ENCODE measurements around the gene PANK1.
"Not testable (repeated sequence)": the region's sequence is repeated elsewhere in the genome, so short reads cannot be mapped to it uniquely, and the experiment has no call there.

PANK1 gene

DNA sequence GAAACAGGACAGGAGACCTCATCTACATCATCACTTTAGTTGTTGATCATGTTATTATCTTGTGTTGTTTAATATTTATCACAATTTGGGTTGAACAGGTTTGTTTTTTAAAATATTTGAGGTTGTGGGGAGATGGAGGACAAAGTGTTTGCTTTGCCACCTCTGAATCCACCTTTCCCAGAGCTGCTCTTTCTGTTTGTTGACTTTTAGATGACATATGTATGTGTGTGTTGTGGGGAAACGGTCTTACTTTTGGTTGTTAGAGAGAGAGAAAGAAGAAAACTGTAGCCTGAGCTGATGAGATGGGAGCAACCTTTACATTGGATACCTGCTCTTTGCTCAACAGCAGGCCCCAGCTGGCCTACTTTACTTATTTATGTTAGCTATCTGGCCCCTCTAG is 90.6 kb downstream of the PANK1 start:
- TF ChIP-seq CTCF (IDR thresholded peaks at IDR 0.05; ENCODE audit: borderline replicate concordance, insufficient read depth, low read depth, low read length): no peak
- no peak overlapping the region for H3K4me3 ChIP-seq (ENCODE audit: low read depth, low read length)

DNA sequence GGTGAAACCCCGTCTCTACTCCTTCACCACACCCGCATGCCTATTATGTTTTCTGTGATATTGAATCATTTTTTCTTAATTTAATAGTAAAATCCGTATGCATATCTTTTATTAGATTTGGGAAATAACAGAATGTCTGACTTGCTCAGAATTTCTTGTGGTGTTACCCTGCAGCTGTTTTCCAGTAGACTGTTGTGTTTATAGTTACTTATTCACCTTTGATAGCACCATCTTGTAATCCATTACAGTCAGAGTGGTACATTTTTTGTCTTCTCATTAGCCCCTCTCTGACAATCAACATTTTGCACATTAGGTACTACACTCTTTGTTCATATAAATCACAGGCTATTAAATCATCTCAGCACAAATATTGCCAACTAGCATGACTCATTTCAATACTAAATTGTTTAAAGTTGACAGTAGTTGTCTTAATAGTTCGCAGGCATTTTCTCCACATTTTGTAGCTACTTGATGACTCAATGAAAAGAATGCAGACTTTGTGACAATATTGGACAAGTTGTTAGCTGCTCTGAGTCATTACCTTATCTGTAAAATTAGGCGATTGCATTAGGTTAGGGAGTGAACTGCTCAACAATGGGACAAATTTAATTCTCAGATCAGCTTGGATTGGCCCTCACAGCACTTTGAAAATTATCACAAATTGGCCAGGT is 91.8 kb downstream of the PANK1 start:
- H3K4me3 ChIP-seq (ENCODE audit: low read depth, low read length): no peak overlapping the region
- no peak for TF ChIP-seq CTCF (IDR thresholded peaks at IDR 0.05; ENCODE audit: borderline replicate concordance, insufficient read depth, low read depth, low read length)

GRCh38 chr10:89552213-89552612 is 92.8 kb downstream of the PANK1 start:
- no peak for TF ChIP-seq CTCF (IDR thresholded peaks at IDR 0.05; ENCODE audit: borderline replicate concordance, insufficient read depth, low read depth, low read length)

DNA sequence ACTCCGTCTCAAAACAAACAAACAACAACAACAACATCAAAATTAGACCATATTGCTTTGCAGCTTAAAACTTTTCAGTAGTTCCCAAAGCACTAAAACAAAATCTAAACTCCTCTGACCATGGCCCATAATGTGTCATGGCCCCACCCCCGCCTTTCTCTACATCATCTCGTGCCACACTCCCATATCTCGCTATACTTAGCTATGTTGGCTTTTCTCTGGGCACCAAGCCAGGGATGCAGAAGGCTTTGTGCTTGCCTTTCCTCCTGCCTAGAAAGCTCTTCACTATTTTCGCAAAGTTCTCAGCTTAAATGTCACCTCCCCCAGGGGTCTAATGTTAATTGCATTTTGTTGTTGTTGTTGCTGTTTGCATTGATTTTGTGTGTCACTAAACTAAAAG is 94.5 kb downstream of the PANK1 start:
- no peak overlapping the region for H3K4me3 ChIP-seq (ENCODE audit: low read depth, low read length)
- TF ChIP-seq CTCF (IDR thresholded peaks at IDR 0.05; ENCODE audit: borderline replicate concordance, insufficient read depth, low read depth, low read length): no peak

More at GRCh38 chr10:89552213-89552612, 92.8 kb downstream of the PANK1 start:
- H3K4me3 ChIP-seq (ENCODE audit: low read depth, low read length): no peak overlapping the region

DNA sequence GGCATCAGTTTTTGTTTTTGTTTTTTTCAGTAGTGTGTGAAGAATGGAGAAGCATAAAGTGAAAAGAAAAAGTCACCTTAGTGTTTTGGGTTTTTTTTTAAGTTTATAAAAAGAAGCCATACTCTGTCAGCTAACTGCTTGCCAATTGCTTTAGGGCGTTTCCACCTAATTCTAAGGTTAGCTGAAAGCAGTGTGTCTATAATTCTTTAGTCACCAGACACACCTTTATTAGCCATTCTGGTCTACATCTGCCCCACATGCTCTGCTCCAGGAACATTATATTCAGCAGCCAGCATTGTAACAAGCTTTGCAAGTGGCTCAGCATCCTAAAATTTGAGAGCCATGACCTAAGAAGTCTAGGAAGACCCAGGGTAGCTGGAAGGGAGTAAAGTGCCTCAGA is 95.5 kb downstream of the PANK1 start:
- H3K4me3 ChIP-seq (ENCODE audit: low read depth, low read length): no peak overlapping the region
- no peak for TF ChIP-seq CTCF (IDR thresholded peaks at IDR 0.05; ENCODE audit: borderline replicate concordance, insufficient read depth, low read depth, low read length)

- no peak for TF ChIP-seq CTCF (IDR thresholded peaks at IDR 0.05; ENCODE audit: borderline replicate concordance, insufficient read depth, low read depth, low read length)
- H3K4me3 ChIP-seq (ENCODE audit: low read depth, low read length): no peak overlapping the region
Observed at GRCh38 chr10:89548673-89549072, 96.4 kb downstream of the PANK1 start.

DNA sequence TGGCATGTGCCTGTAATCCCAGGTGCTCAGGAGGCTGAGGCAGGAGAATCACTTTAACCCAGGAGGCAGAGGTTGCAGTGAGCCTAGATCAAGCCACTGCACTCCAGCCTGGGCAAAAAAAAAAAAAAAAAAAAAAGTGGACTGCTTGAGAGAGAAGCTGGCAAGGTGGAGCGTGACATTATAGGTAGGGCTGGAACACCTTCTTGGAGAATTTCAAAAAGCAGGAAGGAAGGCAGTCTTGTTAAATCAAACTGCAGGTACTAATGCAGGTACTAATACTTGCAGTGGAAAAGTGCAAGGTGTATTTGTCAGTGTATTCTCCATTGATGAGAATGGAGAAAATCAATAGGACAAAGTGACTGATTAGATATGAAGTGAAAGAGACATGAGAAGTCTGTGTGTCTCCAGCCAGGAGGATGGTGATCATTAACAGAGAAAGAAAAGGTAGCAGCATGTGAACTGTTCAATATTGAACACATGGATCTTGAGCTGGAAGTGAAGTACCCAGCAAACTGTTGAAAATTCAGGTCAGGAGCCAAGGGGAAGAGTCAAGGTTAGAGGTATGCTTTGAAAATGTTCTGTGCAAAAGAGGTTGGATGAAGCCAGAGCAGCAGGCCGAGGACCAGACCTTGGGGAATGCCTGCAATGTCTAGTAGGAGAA is 97.1 kb downstream of the PANK1 start:
- H3K4me3 ChIP-seq (ENCODE audit: low read depth, low read length): no peak overlapping the region
- TF ChIP-seq CTCF (IDR thresholded peaks at IDR 0.05; ENCODE audit: borderline replicate concordance, insufficient read depth, low read depth, low read length): no peak

DNA sequence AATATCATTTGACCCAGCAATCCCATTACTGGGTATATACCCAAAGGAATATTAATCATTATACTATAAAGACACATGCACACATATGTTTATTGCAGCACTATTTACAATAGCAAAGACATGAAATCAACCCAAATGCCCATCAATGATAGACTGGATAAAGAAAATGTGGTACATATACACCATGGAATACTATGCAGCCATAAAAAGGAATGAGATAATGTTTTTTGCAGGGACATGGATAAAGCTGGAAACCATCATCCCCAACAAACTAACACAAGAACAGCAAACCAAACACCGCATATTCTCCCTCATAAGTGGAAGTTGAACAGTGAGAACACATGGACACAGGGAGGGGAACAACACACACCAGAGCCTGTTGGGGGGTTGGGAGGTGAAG is 98.4 kb downstream of the PANK1 start:
- not testable (repeated sequence) for H3K4me3 ChIP-seq (ENCODE audit: low read depth, low read length)

Measured in GM12875 (cell line).